ENCODE measurements around the gene NABP2. TPM values are rescaled to one million over a fixed set of nuclear protein-coding genes. Genes with fewer than 3 reads are reported as not detected.
A peak's percentile ranks its signal among the peaks of the same experiment; 100 is the strongest.

The NABP2 gene
- total RNA-seq, 1 experiment from 2014 or later, result 67.5 TPM

DNA sequence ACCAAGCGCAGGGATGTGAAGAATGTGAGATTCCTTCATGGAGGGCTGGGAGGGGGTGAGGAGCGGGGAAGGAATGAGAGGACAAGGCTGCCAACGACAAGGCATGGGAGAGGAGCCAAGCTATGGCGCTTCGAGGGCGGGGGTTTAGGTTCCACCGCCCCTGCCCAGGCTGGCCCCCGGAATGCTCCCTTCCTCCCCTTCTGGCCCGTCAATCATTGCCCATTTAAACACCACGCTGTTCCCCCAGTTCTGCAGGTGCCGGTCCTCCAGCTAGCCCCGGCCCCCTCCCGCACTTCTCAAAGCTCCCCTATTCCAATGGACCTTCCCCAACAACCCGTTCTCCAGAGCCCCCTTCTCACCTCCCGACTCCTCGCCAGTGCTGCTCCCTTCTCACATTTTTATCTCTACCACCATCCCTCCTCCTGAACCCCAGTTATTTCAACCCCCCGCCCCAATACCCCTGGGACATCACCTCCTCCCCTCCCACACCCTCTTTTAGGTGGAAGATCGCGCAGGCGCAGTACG, 2.8 kb upstream of the NABP2 start:
- peak; percentile 68 for DNase-seq (ENCODE audit: low spot score)

DNA sequence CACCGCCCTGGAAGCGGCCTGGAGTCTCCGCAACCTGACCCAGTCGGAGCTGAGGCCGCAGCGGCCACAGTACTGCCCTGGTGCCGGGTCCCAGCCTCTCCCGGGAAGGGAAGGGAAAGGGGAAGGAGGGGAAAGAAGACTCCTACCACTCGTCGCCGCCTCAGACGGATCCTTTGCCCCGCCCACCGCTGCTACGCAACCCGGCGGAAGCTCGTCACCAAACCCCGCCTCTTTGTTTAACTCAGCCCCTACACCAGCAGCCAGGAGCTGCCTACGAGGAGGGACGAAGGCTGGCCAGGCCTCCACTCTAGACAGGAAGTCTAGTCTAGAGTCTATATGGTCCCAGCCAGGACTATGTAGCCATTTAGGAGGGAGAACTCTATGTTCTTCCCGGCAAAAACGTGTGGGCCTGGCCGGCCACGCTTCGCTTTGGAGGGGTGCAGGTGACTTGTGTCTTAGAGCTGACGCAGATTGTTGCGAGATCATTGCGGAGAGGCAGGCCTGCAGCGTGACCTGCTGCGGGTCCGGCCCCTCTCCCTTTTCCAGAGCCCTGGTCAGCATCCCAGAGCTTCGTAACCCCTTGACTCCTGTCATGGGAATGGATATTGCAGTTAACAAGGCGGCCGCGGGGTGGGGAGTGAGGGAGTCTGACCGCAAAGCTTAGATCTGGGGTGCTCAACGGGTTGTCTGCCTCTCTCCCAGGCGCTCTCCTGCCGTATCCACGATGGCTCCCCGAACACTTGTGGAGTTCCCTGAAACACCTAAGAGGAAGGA, 2.2 kb upstream of the NABP2 start, which contains the start of gene RNF41:
TSS of gene RNF41 (minus strand) at position 166 of the 774 bp plus-strand sequence. CDS start 7,875 bp downstream, outside the sequence.
- TF ChIP-seq EZH2 (IDR thresholded peaks at IDR 0.05; ENCODE audit: borderline replicate concordance, low read depth, low read length, poor library complexity, severe bottlenecking), result no peak
- TF ChIP-seq, protein P1, sequence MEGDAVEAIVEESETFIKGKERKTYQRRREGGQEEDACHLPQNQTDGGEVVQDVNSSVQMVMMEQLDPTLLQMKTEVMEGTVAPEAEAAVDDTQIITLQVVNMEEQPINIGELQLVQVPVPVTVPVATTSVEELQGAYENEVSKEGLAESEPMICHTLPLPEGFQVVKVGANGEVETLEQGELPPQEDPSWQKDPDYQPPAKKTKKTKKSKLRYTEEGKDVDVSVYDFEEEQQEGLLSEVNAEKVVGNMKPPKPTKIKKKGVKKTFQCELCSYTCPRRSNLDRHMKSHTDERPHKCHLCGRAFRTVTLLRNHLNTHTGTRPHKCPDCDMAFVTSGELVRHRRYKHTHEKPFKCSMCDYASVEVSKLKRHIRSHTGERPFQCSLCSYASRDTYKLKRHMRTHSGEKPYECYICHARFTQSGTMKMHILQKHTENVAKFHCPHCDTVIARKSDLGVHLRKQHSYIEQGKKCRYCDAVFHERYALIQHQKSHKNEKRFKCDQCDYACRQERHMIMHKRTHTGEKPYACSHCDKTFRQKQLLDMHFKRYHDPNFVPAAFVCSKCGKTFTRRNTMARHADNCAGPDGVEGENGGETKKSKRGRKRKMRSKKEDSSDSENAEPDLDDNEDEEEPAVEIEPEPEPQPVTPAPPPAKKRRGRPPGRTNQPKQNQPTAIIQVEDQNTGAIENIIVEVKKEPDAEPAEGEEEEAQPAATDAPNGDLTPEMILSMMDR (conservative IDR thresholded peaks at IDR 0.05; ENCODE audit: low read depth, low read length), result no peak
- H3K4me1 ChIP-seq (ENCODE audit: insufficient read depth, low read length, poor library complexity, severe bottlenecking), result peaks cover 5% of the 10 kb centered on the region
- BruUV-seq (replicated peaks), result TSS peak; percentile 35
- peak within 1 kb of the TSS; percentile 78 for H3K4me3 ChIP-seq (ENCODE audit: low read depth, low read length, poor library complexity, severe bottlenecking)
- DNase-seq (ENCODE audit: low spot score), result peak; percentile 97
- H3K27ac ChIP-seq (ENCODE audit: low read depth, low read length, poor library complexity, severe bottlenecking), result peak within 1 kb of the TSS; percentile 90
- ChIA-PET POLR2A (ENCODE audit: low non-redundant PET) (interaction anchor here (0.5 to 0.7 kb wide), 4 partner anchors 16 to 1831 kb away, joined by 3 to 18 read pairs (median 8); no protein-coding TSS in a partner anchor), CTCF (interaction anchor here (2.2 to 2.3 kb wide), 2 partner anchors 15 to 32 kb away, joined by 16 to 17 read pairs; partner anchors contain the start of gene SMARCC2)
- H3K27me3 ChIP-seq (replicated peaks; ENCODE audit: insufficient read depth, low read depth, low read length, poor library complexity), result no peaks in the 10 kb centered on the region
- H3K36me3 ChIP-seq (ENCODE audit: insufficient read depth, low read length, poor library complexity, severe bottlenecking), result no peaks in the 10 kb centered on the region
- intact Hi-C loops (cut with micrococcal nuclease; ENCODE audit: unreplicated experiment), result loop anchor here (2.0 to 5.0 kb wide), 2 partner anchors 35 to 103 kb away; partner anchors contain the start of genes ANKRD52 and ZC3H10
- H3K9me3 ChIP-seq (ENCODE audit: low read depth, low read length, poor library complexity, severe bottlenecking), result no peaks in the 10 kb centered on the region

More for the DNA sequence above, 2.8 kb upstream of the NABP2 start:
- TSS peak; percentile 88 for BruUV-seq (replicated peaks)
- peak overlapping the region; percentile 90 for H3K27ac ChIP-seq (ENCODE audit: low read depth, low read length, poor library complexity, severe bottlenecking)
- H3K4me1 ChIP-seq (ENCODE audit: insufficient read depth, low read length, poor library complexity, severe bottlenecking), result peaks cover 5% of the 10 kb centered on the region
- intact Hi-C loops (cut with micrococcal nuclease; ENCODE audit: unreplicated experiment), result loop anchor here (5.0 kb wide), 1 partner anchor 36 kb away; the partner anchor contains the start of gene ANKRD52
- CTCF ChIA-PET, result interaction anchor here (2.2 to 2.3 kb wide), 2 partner anchors 15 to 32 kb away, joined by 16 to 17 read pairs; partner anchors contain the start of gene SMARCC2
- peak overlapping the region; percentile 78 for H3K4me3 ChIP-seq (ENCODE audit: low read depth, low read length, poor library complexity, severe bottlenecking)
- H3K36me3 ChIP-seq (ENCODE audit: insufficient read depth, low read length, poor library complexity, severe bottlenecking), result no peaks in the 10 kb centered on the region
- no peak for TF ChIP-seq EZH2 (IDR thresholded peaks at IDR 0.05; ENCODE audit: borderline replicate concordance, low read depth, low read length, poor library complexity, severe bottlenecking)
- TF ChIP-seq, protein P1 (conservative IDR thresholded peaks at IDR 0.05; ENCODE audit: low read depth, low read length), result no peak
- H3K27me3 ChIP-seq (replicated peaks; ENCODE audit: insufficient read depth, low read depth, low read length, poor library complexity), result no peaks in the 10 kb centered on the region
- POLR2A ChIA-PET (ENCODE audit: low non-redundant PET), result interaction anchor here (0.5 to 0.7 kb wide), 2 partner anchors 155 to 1830 kb away, joined by 3 to 18 read pairs; no protein-coding TSS in a partner anchor
- H3K9me3 ChIP-seq (ENCODE audit: low read depth, low read length, poor library complexity, severe bottlenecking), result no peaks in the 10 kb centered on the region

DNA sequence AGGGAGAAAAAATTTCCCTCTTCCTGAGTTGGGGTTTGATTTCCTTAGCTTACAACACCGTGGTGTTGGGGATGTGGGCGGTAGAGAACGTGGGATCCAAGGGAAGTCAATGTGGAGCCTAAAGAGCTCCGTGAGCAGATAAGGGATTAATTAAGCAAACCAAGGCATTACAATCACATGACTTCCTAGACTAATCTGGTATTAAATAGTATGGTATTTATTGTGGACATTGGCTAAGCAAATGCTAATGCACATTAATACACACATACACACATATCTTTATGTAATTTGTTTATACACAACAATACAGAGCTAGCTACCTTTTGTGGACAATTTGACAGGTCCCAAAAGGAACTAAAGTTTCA, 1.6 kb upstream of the NABP2 start:
- peak; percentile 16 for DNase-seq (ENCODE audit: low spot score)
- Histone ChIP-seq H3K27ac (ENCODE audit: low read depth, low read length, poor library complexity, severe bottlenecking) (peak overlapping the region; percentile 90), H3K4me1 (ENCODE audit: insufficient read depth, low read length, poor library complexity, severe bottlenecking) (peaks cover 5% of the 10 kb centered on the region), H3K27me3 (replicated peaks; ENCODE audit: insufficient read depth, low read depth, low read length, poor library complexity) (no peaks in the 10 kb centered on the region), H3K36me3 (ENCODE audit: insufficient read depth, low read length, poor library complexity, severe bottlenecking) (no peaks in the 10 kb centered on the region), H3K4me3 (ENCODE audit: low read depth, low read length, poor library complexity, severe bottlenecking) (peak overlapping the region; percentile 78), H3K9me3 (ENCODE audit: low read depth, low read length, poor library complexity, severe bottlenecking) (no peaks in the 10 kb centered on the region)
- intact Hi-C loops (cut with micrococcal nuclease; ENCODE audit: unreplicated experiment), result loop anchor here (2.0 to 5.0 kb wide), 2 partner anchors 35 to 104 kb away; partner anchors contain the start of genes ANKRD52 and ZC3H10
- POLR2A ChIA-PET (ENCODE audit: low non-redundant PET), result interaction anchor here (0.6 kb wide), 1 partner anchor 26 kb away, joined by 14 read pairs; no protein-coding TSS in a partner anchor
- BruUV-seq (replicated peaks), result no TSS peak
- CTCF ChIA-PET, result interaction anchor here (2.2 to 2.3 kb wide), 2 partner anchors 16 to 33 kb away, joined by 16 to 17 read pairs; partner anchors contain the start of gene SMARCC2
- TF ChIP-seq EZH2 (IDR thresholded peaks at IDR 0.05; ENCODE audit: borderline replicate concordance, low read depth, low read length, poor library complexity, severe bottlenecking), result no peak
- TF ChIP-seq, protein P1 (conservative IDR thresholded peaks at IDR 0.05; ENCODE audit: low read depth, low read length), result no peak

Measured in A673 (cell line).